Fibroblast of pulmonary artery (primary cell): ENCODE results near the gene CRAT.
A peak's percentile ranks its signal among the peaks of the same experiment; 100 is the strongest.

Experiments used
- DNase-seq: peaks from one replicate; pipeline ENCODE4 v3.0.0-alpha.2; 2010; ENCODE audit warnings: low read depth
- H3K4me3 ChIP-seq: replicated peaks from 2 replicates; pipeline ENCODE4 v1.5.1; 2011; ENCODE audit warnings: low read depth, mild to moderate bottlenecking, control low read depth, low read length, moderate library complexity
- CTCF ChIP-seq: IDR thresholded peaks from 2 replicates; pipeline ENCODE4 v1.5.1; 2011; ENCODE audit warnings: mild to moderate bottlenecking, control low read depth, low read length, inconsistent platforms; ENCODE audit errors: missing control alignments

Gene CRAT

GRCh38 chr9:129084087-129084486 lies 26.5 kb downstream of the CRAT start:
- DNase-seq = no peak
- H3K4me3 ChIP-seq = no peak overlapping the region
- no peak for TF ChIP-seq CTCF

GRCh38 chr9:129081388-129081904 lies 29.1 kb downstream of the CRAT start:
- DNase-seq = no peak
- H3K4me3 ChIP-seq = peak overlapping the region; percentile 83
- no peak for TF ChIP-seq CTCF

- no peak for TF ChIP-seq CTCF
- H3K4me3 ChIP-seq = peak within 1 kb of the TSS; percentile 83
- peak; percentile 99 for DNase-seq
These were observed 29.8 kb downstream of the CRAT start, which contains the start of gene DOLPP1 for GRCh38 chr9:129080601-129081387. TSS of gene DOLPP1 (plus strand) at chr9:129081111. CDS start at chr9:129081132, 21 bp downstream.

GRCh38 chr9:129080298-129080600 lies 30.3 kb downstream of the CRAT start:
- H3K4me3 ChIP-seq = peak overlapping the region; percentile 83
- no peak for DNase-seq
- TF ChIP-seq CTCF = no peak

GRCh38 chr9:129079829-129080228 lies 30.8 kb downstream of the CRAT start:
- peak overlapping the region; percentile 83 for H3K4me3 ChIP-seq
- TF ChIP-seq CTCF = no peak

GRCh38 chr9:129078691-129079503 lies 31.7 kb downstream of the CRAT start:
- no peak overlapping the region for H3K4me3 ChIP-seq
- DNase-seq = no peak
- no peak for TF ChIP-seq CTCF

More at GRCh38 chr9:129079829-129080228, 30.8 kb downstream of the CRAT start:
- DNase-seq = no peak
